Coronary artery (tissue), 2 donors: ENCODE measurements around the gene ARHGEF4.

Experiments
- DNase-seq: peaks from one replicate; pipeline ENCODE4 v3.0.0-alpha.2; 2017; ENCODE audit warnings: low spot score
- H3K27ac ChIP-seq, 2 donors: fragments of 200-600 bp; sonication (generic); one replicate each; pipeline ENCODE4 v1.5.1; 2016 to 2019
- H3K4me3 ChIP-seq: fragments of 200-600 bp; sonication (generic); 2 replicates; pipeline ENCODE4 v1.5.1; 2016; ENCODE audit warnings: mild to moderate bottlenecking, moderate library complexity
- TF ChIP-seq, protein P1 (sequence below): fragments of 200-600 bp; sonication (generic); IDR thresholded peaks from one replicate; pipeline ENCODE4 v1.5.1; 2019; ENCODE audit warnings: antibody characterized with exemption

ARHGEF4 gene

DNA sequence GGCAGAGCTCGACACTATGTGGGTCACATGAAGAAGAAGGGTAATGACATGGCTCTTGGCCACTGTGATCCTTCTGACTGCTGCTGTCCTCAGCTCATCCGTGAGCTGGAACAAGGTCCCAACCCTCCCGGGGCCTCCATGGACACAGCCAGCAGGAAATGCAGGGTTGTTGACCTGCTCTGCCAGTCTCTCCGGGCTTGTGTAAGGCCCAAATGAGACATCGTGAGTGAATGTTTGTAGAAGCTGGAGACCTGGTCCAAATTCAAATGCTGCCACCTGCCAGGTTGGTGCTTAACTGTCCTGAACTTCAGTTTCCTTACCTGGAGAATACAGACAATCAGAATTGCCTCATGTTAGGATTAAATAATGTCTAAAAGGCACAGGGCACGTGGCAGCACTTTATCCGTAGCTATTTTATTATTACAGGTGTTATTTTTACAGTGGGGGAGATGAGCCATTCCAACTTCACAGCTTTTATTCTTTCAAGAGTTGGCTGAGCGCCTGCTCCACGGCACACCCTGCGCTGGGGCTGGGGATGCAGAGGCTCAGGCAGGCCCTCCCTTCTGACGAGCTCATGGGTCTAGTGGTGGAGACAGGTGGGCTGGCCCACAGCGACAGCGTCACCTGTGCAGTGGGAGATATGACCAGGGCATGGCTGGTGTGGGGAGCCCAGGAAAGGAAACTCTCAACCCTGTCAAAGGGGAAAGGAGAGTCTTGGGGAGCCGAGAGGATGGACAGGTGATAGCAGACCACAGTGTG is 15.1 kb downstream of the ARHGEF4 start:
- TF ChIP-seq, protein P1, sequence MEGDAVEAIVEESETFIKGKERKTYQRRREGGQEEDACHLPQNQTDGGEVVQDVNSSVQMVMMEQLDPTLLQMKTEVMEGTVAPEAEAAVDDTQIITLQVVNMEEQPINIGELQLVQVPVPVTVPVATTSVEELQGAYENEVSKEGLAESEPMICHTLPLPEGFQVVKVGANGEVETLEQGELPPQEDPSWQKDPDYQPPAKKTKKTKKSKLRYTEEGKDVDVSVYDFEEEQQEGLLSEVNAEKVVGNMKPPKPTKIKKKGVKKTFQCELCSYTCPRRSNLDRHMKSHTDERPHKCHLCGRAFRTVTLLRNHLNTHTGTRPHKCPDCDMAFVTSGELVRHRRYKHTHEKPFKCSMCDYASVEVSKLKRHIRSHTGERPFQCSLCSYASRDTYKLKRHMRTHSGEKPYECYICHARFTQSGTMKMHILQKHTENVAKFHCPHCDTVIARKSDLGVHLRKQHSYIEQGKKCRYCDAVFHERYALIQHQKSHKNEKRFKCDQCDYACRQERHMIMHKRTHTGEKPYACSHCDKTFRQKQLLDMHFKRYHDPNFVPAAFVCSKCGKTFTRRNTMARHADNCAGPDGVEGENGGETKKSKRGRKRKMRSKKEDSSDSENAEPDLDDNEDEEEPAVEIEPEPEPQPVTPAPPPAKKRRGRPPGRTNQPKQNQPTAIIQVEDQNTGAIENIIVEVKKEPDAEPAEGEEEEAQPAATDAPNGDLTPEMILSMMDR, result no peak
- Histone ChIP-seq H3K27ac (no peak overlapping the region), H3K4me3 (no peak overlapping the region)
- DNase-seq, result no peak

DNA sequence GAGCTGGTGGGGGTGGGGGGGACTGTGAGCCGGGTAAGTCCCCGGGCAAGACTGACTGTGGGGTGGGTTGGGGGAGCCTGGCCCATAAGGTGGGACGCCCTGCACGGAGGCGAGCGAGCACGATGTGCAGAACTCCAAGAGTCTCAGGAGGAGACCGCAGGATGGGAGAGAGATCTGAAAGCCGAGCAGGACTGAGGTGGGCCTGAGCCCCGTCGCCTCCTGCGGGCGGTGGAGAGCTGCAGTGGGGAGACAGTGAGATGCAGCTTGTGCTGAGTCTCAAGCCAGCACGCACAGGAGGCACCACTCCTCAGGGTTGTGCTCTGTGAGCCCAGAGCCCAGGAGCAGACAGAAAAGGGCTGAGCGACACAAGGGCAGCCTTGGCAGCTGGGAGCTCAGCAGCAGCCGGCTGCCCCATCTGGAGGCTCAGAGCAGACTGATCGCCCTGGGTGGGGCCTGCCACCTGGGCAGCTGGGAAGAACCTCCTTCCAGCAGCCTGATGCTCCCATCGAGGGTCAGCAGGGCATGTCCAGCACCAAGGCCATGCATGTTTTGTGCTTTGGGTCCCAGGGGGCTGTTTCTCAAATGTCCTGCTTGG is 15.9 kb downstream of the ARHGEF4 start:
- Histone ChIP-seq H3K27ac (no peak overlapping the region), H3K4me3 (no peak overlapping the region)
- DNase-seq, result no peak
- TF ChIP-seq, protein P1, result no peak

DNA sequence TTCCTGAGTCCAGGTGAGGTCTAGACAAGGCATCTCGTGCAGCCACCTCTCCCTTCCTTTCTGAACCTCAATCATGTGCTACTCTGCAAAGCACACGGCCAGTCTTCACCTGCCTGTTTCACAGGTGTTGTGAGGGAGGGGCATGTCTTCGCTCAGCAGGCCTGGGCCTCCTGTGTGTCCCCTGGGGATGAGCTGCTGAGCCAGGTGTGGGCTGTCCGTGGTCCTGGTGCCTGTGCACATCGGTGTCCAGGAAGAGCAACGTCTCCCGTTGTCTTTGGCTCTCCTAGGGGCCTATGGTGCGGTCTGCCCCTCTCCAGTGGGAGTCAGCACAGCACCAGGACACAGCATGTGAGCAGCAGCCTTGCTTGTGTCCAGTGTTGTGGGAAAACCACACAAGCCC is 16.7 kb downstream of the ARHGEF4 start:
- TF ChIP-seq, protein P1, result no peak
- Histone ChIP-seq H3K27ac (no peak overlapping the region), H3K4me3 (no peak overlapping the region)
- no peak for DNase-seq

DNA sequence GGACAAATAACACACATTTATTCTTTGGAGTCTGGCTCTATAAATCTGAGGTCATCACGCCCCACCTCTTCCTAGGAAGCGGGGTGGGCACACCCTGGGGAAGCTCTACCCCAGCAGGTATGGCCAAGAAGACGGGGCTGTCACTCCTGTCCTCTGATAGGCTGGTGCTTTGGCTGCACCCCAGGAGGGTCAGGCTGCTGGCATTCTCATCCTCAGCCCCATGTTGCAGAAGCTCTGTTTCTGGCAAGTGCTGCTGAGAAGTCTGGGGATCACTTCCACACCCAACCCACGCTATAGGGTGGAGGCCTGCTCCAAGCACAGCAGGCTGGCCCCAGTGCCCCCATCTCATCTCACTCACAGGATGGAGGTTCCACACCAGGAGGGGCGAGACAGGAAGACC is 17.6 kb downstream of the ARHGEF4 start:
- no peak overlapping the region for H3K27ac ChIP-seq
- DNase-seq, result no peak
- TF ChIP-seq, protein P1, result no peak

DNA sequence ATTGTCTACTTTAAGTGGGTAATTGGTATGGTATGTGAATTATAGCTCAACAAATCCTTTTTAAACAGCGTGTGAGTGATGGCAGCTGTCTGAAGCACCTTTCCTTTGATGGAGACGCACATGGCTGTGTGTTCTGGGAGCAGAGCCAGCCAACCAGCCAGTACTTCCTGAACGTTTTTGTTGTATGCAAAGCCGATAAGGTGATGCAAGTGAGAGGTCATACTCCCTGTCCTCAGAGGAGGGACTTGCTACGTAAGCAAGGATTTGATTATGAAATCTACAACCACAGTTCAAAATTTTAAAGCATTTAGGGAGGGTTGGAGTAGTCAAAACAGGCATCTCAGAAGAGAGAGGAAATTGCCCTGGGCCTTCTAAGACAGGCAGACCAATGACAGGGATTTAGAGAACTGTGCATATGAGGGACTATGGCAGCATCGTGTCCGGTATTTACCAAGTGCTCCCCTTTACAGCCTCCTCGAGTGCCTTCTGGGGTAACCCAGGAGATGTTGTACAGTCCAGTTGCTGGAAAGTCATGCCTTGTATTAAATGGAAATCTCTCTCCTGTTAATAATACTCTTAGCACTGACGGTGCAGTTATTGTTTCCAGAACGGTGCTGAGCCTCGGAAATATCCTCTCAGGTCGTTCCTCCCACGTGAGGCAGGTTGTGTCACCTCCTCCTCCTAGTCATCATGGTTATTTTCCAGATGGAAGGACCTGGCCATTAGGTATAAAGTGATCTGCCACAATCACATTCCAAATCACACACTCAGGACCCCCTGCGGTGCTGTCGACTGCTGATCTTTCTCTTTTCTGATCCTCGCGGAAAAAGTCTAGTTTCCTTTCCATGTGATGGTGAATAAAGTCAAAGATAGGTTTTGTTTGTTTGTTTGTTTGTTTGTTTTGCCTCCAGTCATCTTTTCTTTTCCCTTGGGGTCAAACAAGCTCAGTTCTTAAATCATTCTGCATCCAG is 28.4 kb downstream of the ARHGEF4 start:
- no peak overlapping the region for H3K4me3 ChIP-seq
- no peak for DNase-seq
- no peak overlapping the region for H3K27ac ChIP-seq
- TF ChIP-seq, protein P1, result no peak

More for the DNA sequence above, 17.6 kb downstream of the ARHGEF4 start:
- no peak overlapping the region for H3K4me3 ChIP-seq

DNA sequence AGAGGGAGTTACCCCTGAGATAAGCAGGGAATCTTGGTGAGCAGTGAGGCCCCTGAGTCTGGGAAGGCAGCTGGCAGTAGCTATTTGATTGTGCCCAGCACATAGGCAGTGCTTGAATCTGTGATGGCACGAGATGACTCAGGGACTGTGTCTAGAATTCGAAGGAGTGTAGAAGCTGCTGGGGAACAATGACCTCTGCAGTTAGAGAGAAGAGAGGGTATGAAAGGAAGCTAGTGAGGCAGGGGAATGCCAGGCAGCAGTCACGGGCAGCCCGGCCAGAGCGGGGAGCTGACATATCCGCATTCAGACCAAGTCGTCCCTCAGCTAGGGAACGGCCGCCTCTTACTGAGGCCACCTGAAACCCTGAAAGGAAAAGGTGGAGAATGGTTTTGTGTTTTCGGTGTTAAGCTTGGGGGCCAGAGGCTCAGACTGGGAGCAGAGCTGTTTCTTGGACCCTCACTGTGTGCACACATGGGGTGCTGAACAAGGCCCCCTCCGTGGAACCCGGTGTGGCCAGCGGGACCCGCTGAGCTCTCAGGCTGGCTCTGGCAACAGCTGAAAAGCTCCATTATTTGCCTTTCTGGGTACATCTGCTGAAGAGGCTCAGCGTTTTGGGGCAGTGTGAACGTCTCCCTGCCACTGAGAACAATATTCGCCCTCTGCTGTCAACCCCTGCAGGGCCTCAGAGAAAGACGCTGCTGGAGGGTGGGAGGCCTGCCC is 32.9 kb downstream of the ARHGEF4 start:
- peak; percentile 58 for DNase-seq
- no peak overlapping the region for H3K4me3 ChIP-seq
- no peak overlapping the region for H3K27ac ChIP-seq
- TF ChIP-seq, protein P1, result no peak
